GM21723 (cell line): ENCODE data around the gene TFDP1.

Source experiments
- ATAC-seq: cut with Tn5 transposase; IDR thresholded peaks from one replicate; pipeline ENCODE4 v1.9.1; 2021; ENCODE audit warnings: mild to moderate bottlenecking, moderate library complexity; ENCODE audit not compliant: unreplicated experiment

The TFDP1 gene

GRCh38 chr13:113564331-113565023 is 20.1 kb upstream of the TFDP1 start:
- ATAC-seq = no peak

GRCh38 chr13:113565526-113566226 is 18.9 kb upstream of the TFDP1 start:
- ATAC-seq = no peak

GRCh38 chr13:113566227-113566561 is 18.4 kb upstream of the TFDP1 start:
- no peak for ATAC-seq

GRCh38 chr13:113567681-113568080 is 16.9 kb upstream of the TFDP1 start:
- ATAC-seq = no peak

GRCh38 chr13:113573065-113573464 is 11.5 kb upstream of the TFDP1 start:
- no peak for ATAC-seq

GRCh38 chr13:113576597-113576996 is 8.0 kb upstream of the TFDP1 start:
- ATAC-seq = no peak

- no peak for ATAC-seq
These were observed 6.6 kb upstream of the TFDP1 start for GRCh38 chr13:113577881-113578435.

GRCh38 chr13:113579686-113580085 is 4.9 kb upstream of the TFDP1 start:
- no peak for ATAC-seq

- ATAC-seq = no peak
These were observed 2.7 kb upstream of the TFDP1 start for GRCh38 chr13:113581871-113582270.

- no peak for ATAC-seq
These were observed 1.5 kb upstream of the TFDP1 start for GRCh38 chr13:113582841-113583631.

- ATAC-seq = peak; percentile 55
These were observed 518 bp downstream of the TFDP1 start for GRCh38 chr13:113584870-113585671.

GRCh38 chr13:113585896-113586295 is 1.3 kb downstream of the TFDP1 start:
- ATAC-seq = no peak

GRCh38 chr13:113586661-113587479 is 2.3 kb downstream of the TFDP1 start:
- no peak for ATAC-seq

GRCh38 chr13:113588394-113589111 is 4.0 kb downstream of the TFDP1 start:
- no peak for ATAC-seq

GRCh38 chr13:113589251-113589960 is 4.9 kb downstream of the TFDP1 start:
- ATAC-seq = no peak

GRCh38 chr13:113589961-113590339 is 5.4 kb downstream of the TFDP1 start:
- no peak for ATAC-seq

GRCh38 chr13:113591750-113592149 is 7.2 kb downstream of the TFDP1 start:
- ATAC-seq = no peak

GRCh38 chr13:113592571-113592970 is 8.0 kb downstream of the TFDP1 start:
- ATAC-seq = no peak
